HepG2 (cell line): ENCODE measurements around the gene CCDC57. TPM values are rescaled to one million over a fixed set of nuclear protein-coding genes. Genes with fewer than 3 reads are reported as not detected.
A peak's percentile ranks its signal among the peaks of the same experiment; 100 is the strongest.

Experiments used
- CBFB ChIP-seq: sonication (generic); formaldehyde crosslinking; IDR thresholded peaks from 2 replicates; pipeline ENCODE4 v1.4.0; 2020; ENCODE audit warnings: missing genetic modification reagents
- CEBPZ ChIP-seq: IDR thresholded peaks from 2 replicates; pipeline ENCODE4 v1.6.1; 2012; ENCODE audit warnings: low read length, improper control_type of control experiment
- CTCF ChIP-seq: sonication (generic); formaldehyde crosslinking; IDR thresholded peaks from 2 replicates; pipeline ENCODE4 v1.5.0; 2020; ENCODE audit warnings: mild to moderate bottlenecking, missing genetic modification reagents, moderate library complexity
- JUND ChIP-seq: sonication (generic); formaldehyde crosslinking; IDR thresholded peaks from 2 replicates; pipeline ENCODE4 v1.8.0; 2022; ENCODE audit warnings: mild to moderate bottlenecking, missing genetic modification reagents
- MED8 ChIP-seq: sonication (generic); formaldehyde crosslinking; IDR thresholded peaks from 2 replicates; pipeline ENCODE4 v1.8.1; 2023; ENCODE audit warnings: mild to moderate bottlenecking, missing genetic modification reagents; ENCODE audit not compliant: insufficient replicate concordance
- ZNF280B ChIP-seq: sonication (generic); formaldehyde crosslinking; IDR thresholded peaks from 2 replicates; pipeline ENCODE4 v1.5.0; 2020; ENCODE audit warnings: missing genetic modification reagents, mild to moderate bottlenecking, borderline replicate concordance
- ZNF83 ChIP-seq: sonication (generic); formaldehyde crosslinking; IDR thresholded peaks from 2 replicates; pipeline ENCODE4 v1.4.0; 2020; ENCODE audit warnings: missing genetic modification reagents, mild to moderate bottlenecking, borderline replicate concordance
- polyA plus RNA-seq, 8 experiments: library from polyadenylated mRNA; depleted of rRNA in 3 of 8; stranded (reverse) in 7 of 8; unstranded in 1 of 8; fragments of >200 nt; fragmentation: Illumina TruSeq in 4 of 8; extraction: Trizol in 4 of 8; gene quantifications; 2 replicates each; pipeline versions ENCODE4 v1.2.1 to v1.2.3, GENCODE V29; 2011 to 2016; ENCODE audit warnings: low read depth in 4 of 8, missing spikeins in 1 of 8, mixed read lengths in 1 of 8; ENCODE audit not compliant: insufficient read depth in 1 of 8
- total RNA-seq, 5 experiments: library from RNA; depleted of rRNA; stranded (reverse); fragments of >200 nt; fragmentation: Illumina TruSeq; extraction: Trizol; gene quantifications; 2 replicates each; pipeline ENCODE4 v1.2.3, GENCODE V29; 2016; ENCODE audit warnings: low read depth in 1 of 5
- TF ChIP-seq, protein P1 (sequence below): IDR thresholded peaks from 2 replicates; pipeline ENCODE4 v1.6.1; 2012; ENCODE audit warnings: inconsistent platforms

Gene CCDC57
- total and polyA plus RNA-seq, 2 of the 13 experiments (the other 11 are each of a cell fraction or from before 2014, with no cell fraction given), result 59.3 to 59.9 TPM

DNA sequence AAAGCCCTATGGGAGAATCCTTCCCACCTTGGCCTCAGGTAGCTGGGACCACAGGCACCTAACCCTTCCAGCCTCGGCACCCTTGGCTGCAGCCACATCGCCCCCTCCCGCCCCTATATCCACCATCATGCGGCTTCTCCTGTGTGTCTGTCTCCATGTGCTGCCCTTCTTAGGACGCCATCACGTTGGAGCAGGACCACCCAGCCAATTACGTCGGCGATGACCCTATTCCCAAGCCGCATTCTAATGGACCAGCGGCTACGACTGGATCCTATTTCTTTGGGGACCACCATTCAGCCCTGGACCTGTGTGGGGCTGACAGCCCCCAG, 3.3 kb upstream of the CCDC57 start (continued):
- TF ChIP-seq ZNF280B (0 out of 2 replicates have a peak, but pooled peaks have one; percentile 4), CBFB (CRISPR knock-in tag) (0 out of 2 replicates have a peak, but pooled peaks have one; percentile 11), CTCF (peak; percentile 5; the same call in 1 of the 2 replicates), MED8 (CRISPR knock-in tag) (peak; percentile 17), JUND (CRISPR knock-in tag) (no peak), CEBPZ (no peak), ZNF83 (CRISPR knock-in tag) (0 out of 2 replicates have a peak, but pooled peaks have one; percentile 46)
- TF ChIP-seq, protein P1, sequence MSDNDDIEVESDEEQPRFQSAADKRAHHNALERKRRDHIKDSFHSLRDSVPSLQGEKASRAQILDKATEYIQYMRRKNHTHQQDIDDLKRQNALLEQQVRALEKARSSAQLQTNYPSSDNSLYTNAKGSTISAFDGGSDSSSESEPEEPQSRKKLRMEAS, result 0 out of 2 replicates have a peak, but pooled peaks have one; percentile 0
